Measurements from ENCODE around the gene SLC8A1. TPM values are rescaled to one million over a fixed set of nuclear protein-coding genes. Genes with fewer than 3 reads are reported as not detected.

SLC8A1 gene
- total RNA-seq, 1 donor from 2014 or later: 4.2 TPM

DNA sequence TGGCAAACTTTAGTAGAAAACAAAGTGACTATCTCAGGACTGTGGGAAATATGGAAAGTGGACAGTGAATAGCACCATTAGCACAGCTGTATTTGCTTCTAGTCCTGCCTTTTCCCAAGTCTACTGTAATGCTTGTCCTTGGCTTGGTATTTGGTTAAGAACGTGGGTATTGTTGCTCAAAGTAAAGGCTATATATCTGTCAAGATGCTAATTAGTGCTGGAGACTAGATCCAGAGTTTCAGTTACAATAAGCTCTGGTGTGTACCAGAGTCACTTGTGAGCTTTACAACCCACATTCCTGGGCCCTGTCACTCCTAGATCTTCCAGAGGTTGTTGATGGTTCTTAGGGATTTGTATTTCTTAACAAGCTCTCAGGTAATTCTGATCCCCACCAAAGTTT, 313.6 kb downstream of the SLC8A1 start:
- TF ChIP-seq CTCF (conservative IDR thresholded peaks at IDR 0.05): no peak
- H3K27ac Mint-ChIP-seq (ENCODE audit: unreplicated experiment): no peak overlapping the region
- no peak for DNase-seq (ENCODE audit: low read depth, low spot score)
- H3K36me3 Mint-ChIP-seq (ENCODE audit: low read depth): no peaks in the 10 kb centered on the region
- no peaks in the 10 kb centered on the region for H3K4me1 Mint-ChIP-seq
- no peaks in the 10 kb centered on the region for H3K27me3 Mint-ChIP-seq (ENCODE audit: low read depth)
- H3K9me3 Mint-ChIP-seq: no peaks in the 10 kb centered on the region
- H3K4me3 Mint-ChIP-seq: no peak overlapping the region

DNA sequence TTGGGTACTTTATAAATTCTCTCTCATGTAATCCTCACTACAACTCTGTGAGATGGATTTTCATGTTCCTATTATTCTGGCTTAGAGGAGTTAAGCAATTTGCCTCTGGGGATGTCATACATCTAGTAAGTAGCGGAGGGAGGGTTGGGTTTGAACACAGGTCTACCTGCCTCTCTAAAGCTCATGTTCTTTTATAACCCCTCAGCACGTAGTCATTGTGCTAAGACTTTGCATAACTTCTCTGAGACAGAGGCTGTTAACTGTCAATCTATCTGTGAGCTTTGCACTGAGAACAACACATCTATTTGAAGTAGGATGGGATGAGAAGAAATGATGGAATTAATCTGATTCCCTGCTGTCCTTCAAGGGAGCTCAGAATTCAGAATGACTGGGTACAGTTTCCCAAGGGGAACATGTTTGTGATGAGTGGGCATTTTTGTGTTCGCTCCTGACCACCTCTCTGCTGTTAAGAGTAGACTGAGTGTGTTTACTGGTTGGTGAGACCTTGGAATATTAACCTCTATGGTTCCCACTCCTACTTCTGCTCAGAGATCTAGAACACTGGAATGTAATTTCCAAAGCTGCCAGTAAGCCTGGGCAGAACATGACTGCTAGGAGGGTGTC, 320.7 kb downstream of the SLC8A1 start:
- no peak for DNase-seq (ENCODE audit: low read depth, low spot score)
- TF ChIP-seq CTCF (conservative IDR thresholded peaks at IDR 0.05): no peak
- H3K4me1 Mint-ChIP-seq: peaks cover 8% of the 10 kb centered on the region
- no peaks in the 10 kb centered on the region for H3K9me3 Mint-ChIP-seq
- no peaks in the 10 kb centered on the region for H3K27me3 Mint-ChIP-seq (ENCODE audit: low read depth)
- H3K36me3 Mint-ChIP-seq (ENCODE audit: low read depth): no peaks in the 10 kb centered on the region
- H3K4me3 Mint-ChIP-seq: no peak overlapping the region
- no peak overlapping the region for H3K27ac Mint-ChIP-seq (ENCODE audit: unreplicated experiment)

- H3K9me3 Mint-ChIP-seq: no peaks in the 10 kb centered on the region
- peaks cover 8% of the 10 kb centered on the region for H3K4me1 Mint-ChIP-seq
- no peak for DNase-seq (ENCODE audit: low read depth, low spot score)
- TF ChIP-seq CTCF (conservative IDR thresholded peaks at IDR 0.05): no peak
- H3K27me3 Mint-ChIP-seq (ENCODE audit: low read depth): no peaks in the 10 kb centered on the region
- no peak overlapping the region for H3K27ac Mint-ChIP-seq (ENCODE audit: unreplicated experiment)
- H3K36me3 Mint-ChIP-seq (ENCODE audit: low read depth): no peaks in the 10 kb centered on the region
- H3K4me3 Mint-ChIP-seq: no peak overlapping the region
Observed at GRCh38 chr2:40130251-40130994, 321.5 kb downstream of the SLC8A1 start.

DNA sequence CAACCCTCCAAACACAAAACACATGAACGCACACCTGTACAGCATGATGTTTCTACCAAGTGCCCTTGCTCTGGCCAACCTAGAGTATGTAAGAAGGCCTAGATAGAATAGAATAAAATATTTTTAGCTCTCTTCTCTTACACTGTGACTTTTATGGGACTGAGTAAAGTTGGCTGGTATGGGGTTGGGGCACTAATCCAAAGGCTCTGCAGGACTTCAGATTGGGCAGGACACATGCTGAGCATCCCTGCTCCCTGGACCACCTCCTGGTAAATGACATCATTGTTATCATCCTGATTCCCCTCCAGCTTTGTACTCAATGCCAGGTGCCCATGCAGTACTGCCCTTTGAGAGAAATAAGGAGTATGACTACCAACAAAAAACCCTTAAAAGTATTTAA, 322.2 kb downstream of the SLC8A1 start:
- H3K9me3 Mint-ChIP-seq: no peaks in the 10 kb centered on the region
- no peak overlapping the region for H3K27ac Mint-ChIP-seq (ENCODE audit: unreplicated experiment)
- no peaks in the 10 kb centered on the region for H3K27me3 Mint-ChIP-seq (ENCODE audit: low read depth)
- H3K36me3 Mint-ChIP-seq (ENCODE audit: low read depth): no peaks in the 10 kb centered on the region
- no peak for DNase-seq (ENCODE audit: low read depth, low spot score)
- no peak for TF ChIP-seq CTCF (conservative IDR thresholded peaks at IDR 0.05)
- H3K4me3 Mint-ChIP-seq: no peak overlapping the region
- H3K4me1 Mint-ChIP-seq: peaks cover 8% of the 10 kb centered on the region

DNA sequence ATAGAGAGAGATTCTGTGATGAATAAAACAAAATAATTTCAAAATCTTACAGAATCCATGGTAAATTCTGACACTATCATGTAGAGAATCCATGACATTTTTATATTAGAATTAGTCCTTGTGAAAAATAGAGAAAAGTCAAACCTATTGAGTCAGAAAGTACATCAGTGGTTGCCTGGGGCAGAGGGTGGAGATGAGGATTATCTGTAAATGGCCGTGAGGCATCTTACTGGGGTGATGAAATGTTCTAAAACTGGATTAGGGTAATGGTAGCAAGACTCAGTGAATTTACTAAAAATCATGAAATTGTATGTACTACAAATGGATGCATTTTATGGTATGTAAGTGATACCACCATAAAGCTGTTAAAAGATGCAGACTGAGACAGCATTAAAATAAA, 323.1 kb downstream of the SLC8A1 start:
- no peak overlapping the region for H3K27ac Mint-ChIP-seq (ENCODE audit: unreplicated experiment)
- TF ChIP-seq CTCF (conservative IDR thresholded peaks at IDR 0.05): no peak
- no peaks in the 10 kb centered on the region for H3K27me3 Mint-ChIP-seq (ENCODE audit: low read depth)
- no peak overlapping the region for H3K4me3 Mint-ChIP-seq
- DNase-seq (ENCODE audit: low read depth, low spot score): no peak
- H3K4me1 Mint-ChIP-seq: peaks cover 8% of the 10 kb centered on the region
- H3K36me3 Mint-ChIP-seq (ENCODE audit: low read depth): no peaks in the 10 kb centered on the region
- no peaks in the 10 kb centered on the region for H3K9me3 Mint-ChIP-seq

All from neural crest cell (in vitro differentiated cells).